Adrenal gland (tissue), 12 donors: ENCODE measurements around the gene RUNX1. TPM values are rescaled to one million over a fixed set of nuclear protein-coding genes. Genes with fewer than 3 reads are reported as not detected.

ENCODE experiments used
- DNase-seq, 7 donors: peaks; one replicate each; pipeline ENCODE4 v3.0.0-alpha.2; 2019 to 2020
- H3K27ac ChIP-seq, 5 donors: fragments of 200-600 bp; sonication (generic) in 4 of 5; 1 replicate in 3 of 5; 2 replicates in 2 of 5; pipeline versions ENCODE4 v1.5.1 to v1.8.0; 2016 to 2020; ENCODE audit warnings: mild to moderate bottlenecking in 1 of 5
- H3K27me3 ChIP-seq: fragments of 200-600 bp; 2 replicates; pipeline ENCODE4 v1.8.0; 2021
- H3K36me3 ChIP-seq, 2 donors: fragments of 200-600 bp; replicated peaks in 1 of 2; 1 replicate in 1 of 2; 2 replicates in 1 of 2; pipeline versions ENCODE4 v1.5.1 to v1.8.0; 2018 to 2022
- H3K4me1 ChIP-seq, 2 donors: fragments of 200-600 bp; replicated peaks in 1 of 2; 1 replicate in 1 of 2; 2 replicates in 1 of 2; pipeline versions ENCODE4 v1.5.1 to v1.8.0; 2018 to 2021
- H3K4me3 ChIP-seq, 4 donors: fragments of 200-600 bp; sonication (generic) in 3 of 4; one replicate each; pipeline ENCODE4 v1.5.1; 2016 to 2018
- H3K9me3 ChIP-seq, 3 donors: fragments of 200-600 bp; sonication (generic) in 1 of 3; replicated peaks in 1 of 3; 1 replicate in 2 of 3; 2 replicates in 1 of 3; pipeline versions ENCODE4 v1.5.1 to v1.8.0; 2016 to 2021
- POLR2A ChIP-seq, 2 donors: fragments of 450-650 bp; IDR thresholded peaks; one replicate each; pipeline ENCODE4 v1.6.1; 2017; ENCODE audit warnings: antibody characterized with exemption in 2 of 2, mild to moderate bottlenecking in 2 of 2, moderate library complexity in 1 of 2
- WGBS, 4 donors: extraction: QIAGEN DNeasy Blood & Tissue Kit in 2 of 4; methylation state at CpG; one replicate each; pipeline versions ENCODE4 v1.1.5 to v1.1.7; 2013 to 2017; 5-methylcytosine and 5-hydroxymethylcytosine counted together
- intact Hi-C, 2 donors: fragments of 100-400 bp; cut with DNase I; formaldehyde crosslinking; loops; one replicate each; pipeline versions ENCODE4 v1.14.1 to v1.15.0; 2022 to 2023
- polyA plus RNA-seq, 3 donors: library from polyadenylated mRNA; stranded (reverse); fragments of 200-250 nt in 2 of 3; fragments of 350-450 nt in 1 of 3; fragmentation: Illumina TruSeq in 1 of 3; extraction: RNeasy Lipid Tissue Mini Kit (QIAGEN cat#74804) in 1 of 3; gene quantifications; one replicate each; pipeline ENCODE4 v1.2.3, GENCODE V29; 2013 to 2014
- total RNA-seq, 9 donors: library from RNA; depleted of rRNA in 4 of 9; stranded (reverse); fragments of >200 nt in 4 of 9; fragments of 120-200 nt in 1 of 9; fragmentation: NEBNext Ultra II Directional in 1 of 9; extraction: Animal tissue kit (Norgen Biotek cat#: 25700) in 1 of 9; gene quantifications; one replicate each; pipeline versions ENCODE4 v1.1.0 to v1.2.4, GENCODE V29; 2013 to 2023
- TF ChIP-seq, protein P1 (sequence below), 6 experiments: fragments of 450-650 bp in 4 of 6; fragments of 200-600 bp in 2 of 6; sonication (generic) in 1 of 6; IDR thresholded peaks; 1 replicate in 5 of 6; 2 replicates in 1 of 6; pipeline versions ENCODE4 v1.5.1 to v1.8.0; 2016 to 2021; ENCODE audit warnings: antibody characterized with exemption in 6 of 6, mild to moderate bottlenecking in 2 of 6, moderate library complexity in 1 of 6
- donor health status: healthy with polysubstance abuse.
- donor health status: Bipolar disorder and iron deficiency.
- donor health status: DM: yes; HTN: yes; CAD: no.
- donor health status: DM: no; HTN: no; CAD: no.
- donor health status: DM: no; HTN: no; CAD: no.
- donor health status: DM: yes; HTN: yes; CAD: no.

RUNX1 gene
- total and polyA plus RNA-seq, 12 donors, result 0.83 to 27.2 (median 8.2) TPM

DNA sequence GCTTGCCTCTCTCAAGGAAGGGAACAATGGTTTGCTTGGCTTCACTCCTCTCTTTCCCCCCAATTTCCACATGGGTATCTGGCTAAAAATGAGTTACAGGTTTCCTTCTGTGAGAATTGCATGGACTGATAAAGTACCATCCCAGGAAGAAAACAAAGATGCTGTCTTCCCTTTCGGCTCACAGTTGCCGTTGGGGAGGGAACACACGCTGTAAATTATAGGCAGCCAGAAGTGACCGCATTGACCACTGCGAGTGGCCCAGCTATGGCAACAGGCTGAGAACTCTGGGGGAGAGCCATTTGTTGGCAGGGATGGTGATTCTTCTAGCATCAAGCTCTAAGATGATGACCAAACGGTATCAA lies 2.9 kb downstream of the RUNX1 start:
- H3K4me3 ChIP-seq, result peak overlapping the region in 1 of 4 donors; percentile 23
- TF ChIP-seq, protein P1, sequence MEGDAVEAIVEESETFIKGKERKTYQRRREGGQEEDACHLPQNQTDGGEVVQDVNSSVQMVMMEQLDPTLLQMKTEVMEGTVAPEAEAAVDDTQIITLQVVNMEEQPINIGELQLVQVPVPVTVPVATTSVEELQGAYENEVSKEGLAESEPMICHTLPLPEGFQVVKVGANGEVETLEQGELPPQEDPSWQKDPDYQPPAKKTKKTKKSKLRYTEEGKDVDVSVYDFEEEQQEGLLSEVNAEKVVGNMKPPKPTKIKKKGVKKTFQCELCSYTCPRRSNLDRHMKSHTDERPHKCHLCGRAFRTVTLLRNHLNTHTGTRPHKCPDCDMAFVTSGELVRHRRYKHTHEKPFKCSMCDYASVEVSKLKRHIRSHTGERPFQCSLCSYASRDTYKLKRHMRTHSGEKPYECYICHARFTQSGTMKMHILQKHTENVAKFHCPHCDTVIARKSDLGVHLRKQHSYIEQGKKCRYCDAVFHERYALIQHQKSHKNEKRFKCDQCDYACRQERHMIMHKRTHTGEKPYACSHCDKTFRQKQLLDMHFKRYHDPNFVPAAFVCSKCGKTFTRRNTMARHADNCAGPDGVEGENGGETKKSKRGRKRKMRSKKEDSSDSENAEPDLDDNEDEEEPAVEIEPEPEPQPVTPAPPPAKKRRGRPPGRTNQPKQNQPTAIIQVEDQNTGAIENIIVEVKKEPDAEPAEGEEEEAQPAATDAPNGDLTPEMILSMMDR (IDR thresholded peaks at IDR 0.05), result no peak
- no peak for TF ChIP-seq POLR2A (IDR thresholded peaks at IDR 0.05)
- intact Hi-C loops, result loop anchor here in 1 of 2 donors (10.0 kb wide), 1 partner anchor 301 kb away; no protein-coding TSS in a partner anchor
- DNase-seq, result no peak
- WGBS, 4 donors, result 69 to 88% (median 72%) methylated on average over 6 of the region's 6 CpGs
- H3K36me3 ChIP-seq, result no peaks in the 10 kb centered on the region
- H3K27ac ChIP-seq, result no peak overlapping the region
- H3K4me1 ChIP-seq, result peaks cover 0 to 5% of the 10 kb centered on the region in 2 donors
- no peaks in the 10 kb centered on the region for H3K9me3 ChIP-seq
- peaks cover 8% of the 10 kb centered on the region for H3K27me3 ChIP-seq

DNA sequence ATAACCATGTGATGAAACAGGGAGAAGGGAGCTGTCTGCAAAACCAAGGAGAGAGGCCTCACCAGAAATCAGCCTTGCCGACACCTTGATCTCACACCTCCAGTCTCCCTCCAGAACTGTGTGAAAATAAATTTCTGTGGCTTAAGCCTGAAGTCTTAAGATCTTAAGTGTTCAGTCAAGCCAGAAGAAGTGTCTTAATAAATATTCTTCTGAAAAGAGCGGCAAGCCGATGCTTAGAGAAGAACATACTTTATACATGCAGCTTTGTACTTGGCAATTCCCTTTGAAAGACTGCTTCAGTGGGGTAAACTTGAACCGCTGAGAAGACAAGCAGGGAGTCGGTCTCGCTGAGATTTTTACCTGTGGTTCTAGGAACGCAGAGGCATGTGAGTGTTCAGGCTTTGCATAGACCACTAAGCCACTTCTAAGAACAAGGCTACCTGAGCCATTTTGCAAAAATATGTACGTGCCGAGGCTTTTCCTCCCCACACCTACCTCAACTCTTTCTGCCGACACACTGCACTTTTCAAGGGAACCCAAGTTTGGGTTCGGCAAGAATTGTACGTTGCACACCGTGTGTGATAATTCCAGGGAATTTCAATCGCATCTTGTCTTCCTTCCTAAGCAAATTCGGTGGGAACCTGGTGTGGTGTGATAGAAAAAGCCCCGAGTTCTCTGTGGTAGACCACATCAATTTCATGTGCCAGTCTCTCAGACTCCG lies 3.4 kb downstream of the RUNX1 start:
- H3K27me3 ChIP-seq, result peaks cover 8% of the 10 kb centered on the region

DNA sequence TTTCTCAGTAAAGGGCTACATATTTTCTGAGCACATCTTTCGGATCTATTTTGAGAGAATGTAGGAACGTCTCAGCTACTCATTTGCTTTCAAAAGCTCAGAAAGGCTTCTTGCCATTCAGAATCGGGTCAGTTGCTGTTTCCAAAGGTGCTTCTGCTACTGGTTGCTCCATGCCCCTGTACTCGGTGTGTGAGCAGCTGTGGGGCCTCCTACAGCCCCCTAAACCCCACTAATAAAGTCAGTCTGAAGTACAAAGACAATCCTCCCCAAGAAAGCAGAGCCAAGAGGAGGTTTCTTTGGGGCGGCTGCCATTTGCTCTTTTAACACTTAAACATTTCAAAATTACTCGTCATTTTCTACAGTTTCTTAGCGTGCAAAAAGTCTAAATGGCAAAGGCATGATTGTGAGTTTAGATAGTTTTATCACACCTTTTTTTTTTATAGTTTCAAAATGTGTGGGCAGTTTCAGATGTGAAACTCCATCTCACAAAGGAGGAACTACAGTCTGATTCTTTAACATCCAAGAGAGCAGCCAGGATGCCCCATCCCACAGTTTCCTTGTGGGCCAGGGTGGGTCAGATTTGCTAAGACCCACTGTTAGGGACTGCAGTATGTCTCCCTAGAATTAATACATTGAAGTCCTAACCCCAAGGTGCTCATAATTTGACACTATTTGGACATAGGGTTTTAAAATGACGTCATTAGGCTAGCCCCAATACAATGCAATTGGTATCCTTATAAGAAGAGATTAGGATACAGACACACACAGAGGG lies 4.1 kb downstream of the RUNX1 start:
- intact Hi-C loops, result loop anchor here in 1 of 2 donors (10.0 kb wide), 1 partner anchor 300 kb away; no protein-coding TSS in a partner anchor
- no peak for DNase-seq

More for the DNA sequence above, 3.4 kb downstream of the RUNX1 start:
- Histone ChIP-seq H3K4me3 (no peak overlapping the region), H3K4me1 (peaks cover 0 to 5% of the 10 kb centered on the region in 2 donors), H3K9me3 (no peaks in the 10 kb centered on the region), H3K36me3 (no peaks in the 10 kb centered on the region), H3K27ac (no peak overlapping the region)
- WGBS, 4 donors, result 77 to 86% (median 82%) methylated on average over 17 of the region's 17 CpGs
- no peak for TF ChIP-seq POLR2A (IDR thresholded peaks at IDR 0.05)
- TF ChIP-seq, protein P1 (IDR thresholded peaks at IDR 0.05), result no peak
- intact Hi-C loops, result loop anchor here in 1 of 2 donors (10.0 kb wide), 1 partner anchor 301 kb away; no protein-coding TSS in a partner anchor
- DNase-seq, result no peak

More for the DNA sequence above, 4.1 kb downstream of the RUNX1 start:
- Histone ChIP-seq H3K36me3 (no peaks in the 10 kb centered on the region), H3K27me3 (peaks cover 8% of the 10 kb centered on the region), H3K9me3 (no peaks in the 10 kb centered on the region), H3K4me1 (peaks cover 0 to 5% of the 10 kb centered on the region in 2 donors), H3K4me3 (no peak overlapping the region), H3K27ac (no peak overlapping the region)
- WGBS, 4 donors, result 76 to 85% (median 81%) methylated on average over 8 of the region's 8 CpGs
- TF ChIP-seq, protein P1 (IDR thresholded peaks at IDR 0.05), result no peak
- no peak for TF ChIP-seq POLR2A (IDR thresholded peaks at IDR 0.05)
